NAMALWA (cell line): ENCODE results near the gene CCL7.

Source experiments
- DNase-seq: peaks from one replicate; pipeline ENCODE4 v3.0.0-alpha.2; 2015; ENCODE audit warnings: low spot score

Gene CCL7

GRCh38 chr17:34246881-34247280 lies 23.1 kb upstream of the CCL7 start:
- no peak for DNase-seq

- no peak for DNase-seq
Observed at GRCh38 chr17:34248511-34249024, 21.5 kb upstream of the CCL7 start.

- DNase-seq = no peak
Observed at GRCh38 chr17:34249061-34249460, 21.0 kb upstream of the CCL7 start.

GRCh38 chr17:34249478-34249877 lies 20.5 kb upstream of the CCL7 start:
- no peak for DNase-seq

GRCh38 chr17:34251186-34251585 lies 18.8 kb upstream of the CCL7 start:
- DNase-seq = no peak

- DNase-seq = peak; percentile 8
Observed at GRCh38 chr17:34252095-34252443, 18.0 kb upstream of the CCL7 start.

- no peak for DNase-seq
Observed at GRCh38 chr17:34252444-34253138, 17.4 kb upstream of the CCL7 start.

GRCh38 chr17:34253139-34253525 lies 16.9 kb upstream of the CCL7 start:
- DNase-seq = no peak

- no peak for DNase-seq
Observed at GRCh38 chr17:34254146-34254545, 15.9 kb upstream of the CCL7 start.

- no peak for DNase-seq
Observed at GRCh38 chr17:34254651-34255380, 15.2 kb upstream of the CCL7 start, which contains the start of gene CCL2. Gene CCL2, plus strand, starts transcription at chr17:34255285. Its CDS starts 65 bp downstream, at chr17:34255350.

- no peak for DNase-seq
Observed at GRCh38 chr17:34255381-34255732, 14.7 kb upstream of the CCL7 start.

- DNase-seq = no peak
Observed at GRCh38 chr17:34255841-34256240, 14.2 kb upstream of the CCL7 start.

- no peak for DNase-seq
Observed at GRCh38 chr17:34257299-34257985, 12.6 kb upstream of the CCL7 start.

GRCh38 chr17:34257986-34258326 lies 12.1 kb upstream of the CCL7 start:
- DNase-seq = no peak

- no peak for DNase-seq
Observed at GRCh38 chr17:34259146-34259545, 10.9 kb upstream of the CCL7 start.

- no peak for DNase-seq
Observed at GRCh38 chr17:34260861-34261260, 9.2 kb upstream of the CCL7 start.

GRCh38 chr17:34261568-34262337 lies 8.3 kb upstream of the CCL7 start:
- DNase-seq = no peak

GRCh38 chr17:34265711-34266110 lies 4.3 kb upstream of the CCL7 start:
- DNase-seq = no peak

GRCh38 chr17:34275881-34276280 lies 5.9 kb downstream of the CCL7 start:
- no peak for DNase-seq

GRCh38 chr17:34276826-34277225 lies 6.8 kb downstream of the CCL7 start:
- no peak for DNase-seq

- DNase-seq = no peak
Observed at GRCh38 chr17:34283571-34283970, 13.6 kb downstream of the CCL7 start.

GRCh38 chr17:34285286-34285792 lies 15.3 kb downstream of the CCL7 start, which contains the start of gene CCL11:
Gene CCL11, plus strand, starts transcription at chr17:34285742. Its CDS starts 67 bp downstream, at chr17:34285809.
- DNase-seq = no peak
